ENCODE results near the gene CADPS. TPM values are rescaled to one million over a fixed set of nuclear protein-coding genes. Genes with fewer than 3 reads are reported as not detected.

The CADPS gene
- total and polyA plus RNA-seq, 4 donors: 0.13 to 3.6 (median 0.49) TPM

GRCh38 chr3:62644493-62644892, 230.7 kb downstream of the CADPS start:
- H3K36me3 ChIP-seq (ENCODE audit: control insufficient read depth in 4 of 4, insufficient read depth in 4 of 4, low read length in 4 of 4): no peaks in the 10 kb centered on the region
- no peak overlapping the region for H3K9ac ChIP-seq (ENCODE audit: insufficient read depth in 1 of 2, low read length in 2 of 2)
- no peak overlapping the region for H3K27ac ChIP-seq (ENCODE audit: low read depth in 1 of 2, low read length in 1 of 2)
- no peak overlapping the region for H3K4me3 ChIP-seq
- 47 to 94% methylated on average over 1 of the region's 1 CpG for WGBS, 2 donors
- no peak for TF ChIP-seq CTCF (IDR thresholded peaks at IDR 0.05; ENCODE audit: control extremely low read depth, extremely low read depth)
- no peaks in the 10 kb centered on the region for H3K27me3 ChIP-seq (ENCODE audit: control insufficient read depth in 3 of 3, insufficient read depth in 3 of 3, low read length in 2 of 3)
- H3K9me3 ChIP-seq (ENCODE audit: control insufficient read depth in 4 of 4, insufficient read depth in 3 of 4, low read length in 3 of 4): no peaks in the 10 kb centered on the region
- DNase-seq (no peak), ATAC-seq (ENCODE audit: insufficient read depth, low FRiP score) (no peak)
- no peaks in the 10 kb centered on the region for H3K4me1 ChIP-seq (ENCODE audit: control insufficient read depth in 5 of 5, insufficient read depth in 5 of 5, low read length in 5 of 5)

- Histone ChIP-seq H3K9ac (ENCODE audit: insufficient read depth in 1 of 2, low read length in 2 of 2) (no peak overlapping the region), H3K27me3 (ENCODE audit: control insufficient read depth in 3 of 3, insufficient read depth in 3 of 3, low read length in 2 of 3) (peaks cover 0 to 4% (median 3%) of the 10 kb centered on the region in 3 donors)
- 61 to 79% methylated on average over 2 of the region's 2 CpGs for WGBS, 2 donors
These were observed 236.9 kb downstream of the CADPS start for GRCh38 chr3:62638316-62638715.

GRCh38 chr3:62636235-62636826, 238.9 kb downstream of the CADPS start:
- WGBS, 2 donors: 61 to 78% methylated on average over 4 of the region's 4 CpGs
- no peak for ATAC-seq (ENCODE audit: insufficient read depth, low FRiP score)

More at GRCh38 chr3:62638316-62638715, 236.9 kb downstream of the CADPS start:
- H3K27ac ChIP-seq (ENCODE audit: low read depth in 1 of 2, low read length in 1 of 2): no peak overlapping the region
- no peaks in the 10 kb centered on the region for H3K9me3 ChIP-seq (ENCODE audit: control insufficient read depth in 4 of 4, insufficient read depth in 3 of 4, low read length in 3 of 4)
- no peak for TF ChIP-seq CTCF (IDR thresholded peaks at IDR 0.05; ENCODE audit: control extremely low read depth, extremely low read depth)
- H3K4me1 ChIP-seq (ENCODE audit: control insufficient read depth in 5 of 5, insufficient read depth in 5 of 5, low read length in 5 of 5): peaks cover 0 to 4% (median 0%) of the 10 kb centered on the region in 5 donors
- H3K4me3 ChIP-seq: no peak overlapping the region
- H3K36me3 ChIP-seq (ENCODE audit: control insufficient read depth in 4 of 4, insufficient read depth in 4 of 4, low read length in 4 of 4): no peaks in the 10 kb centered on the region
- ATAC-seq (ENCODE audit: insufficient read depth, low FRiP score): no peak
- no peak for DNase-seq

More at GRCh38 chr3:62636235-62636826, 238.9 kb downstream of the CADPS start:
- no peak for DNase-seq
- no peak for TF ChIP-seq CTCF (IDR thresholded peaks at IDR 0.05; ENCODE audit: control extremely low read depth, extremely low read depth)
- Histone ChIP-seq H3K27ac (ENCODE audit: low read depth in 1 of 2, low read length in 1 of 2) (no peak overlapping the region), H3K36me3 (ENCODE audit: control insufficient read depth in 4 of 4, insufficient read depth in 4 of 4, low read length in 4 of 4) (no peaks in the 10 kb centered on the region), H3K4me3 (no peak overlapping the region), H3K4me1 (ENCODE audit: control insufficient read depth in 5 of 5, insufficient read depth in 5 of 5, low read length in 5 of 5) (peaks cover 0 to 8% (median 3%) of the 10 kb centered on the region in 5 donors), H3K9me3 (ENCODE audit: control insufficient read depth in 4 of 4, insufficient read depth in 3 of 4, low read length in 3 of 4) (no peaks in the 10 kb centered on the region), H3K27me3 (ENCODE audit: control insufficient read depth in 3 of 3, insufficient read depth in 3 of 3, low read length in 2 of 3) (peaks cover 0 to 9% (median 4%) of the 10 kb centered on the region in 3 donors), H3K9ac (ENCODE audit: insufficient read depth in 1 of 2, low read length in 2 of 2) (no peak overlapping the region)

Measured in lung (tissue), 12 donors.